ENCODE measurements around the gene EEFSEC.

- TF ChIP-seq CTCF (IDR thresholded peaks at IDR 0.05; ENCODE audit: low read depth, low read length) (no peak), EZH2phosphoT487 (IDR thresholded peaks at IDR 0.05; ENCODE audit: low read depth) (no peak)
Observed at GRCh38 chr3:128274837-128275236, 121.6 kb downstream of the EEFSEC start.

All from OCI-LY3 (cell line).